H9 (cell line): ENCODE results near the gene CCR3. TPM values are rescaled to one million over a fixed set of nuclear protein-coding genes. Genes with fewer than 3 reads are reported as not detected.

Experiments
- DNase-seq: peaks from one replicate; pipeline ENCODE4 v3.0.0-alpha.2; 2017
- H2AFZ ChIP-seq: one replicate; pipeline ENCODE4 v1.6.1; 2013; ENCODE audit warnings: mild to moderate bottlenecking, low read length, control low read depth, moderate library complexity
- H2AK5ac ChIP-seq: 2 replicates; pipeline ENCODE4 v1.6.1; 2013; ENCODE audit warnings: low read length, control low read depth, mixed read lengths; ENCODE audit not compliant: insufficient read length
- H2BK120ac ChIP-seq: one replicate; pipeline ENCODE4 v1.6.1; 2013; ENCODE audit warnings: low read depth, mild to moderate bottlenecking, low read length, control low read depth, inconsistent platforms; ENCODE audit not compliant: poor library complexity, severe bottlenecking
- H2BK12ac ChIP-seq: 2 replicates; pipeline ENCODE4 v1.6.1; 2013; ENCODE audit warnings: low read length, control low read depth, mixed read lengths, low read depth; ENCODE audit not compliant: insufficient read length
- H2BK15ac ChIP-seq: 2 replicates; pipeline ENCODE4 v1.6.1; 2013; ENCODE audit warnings: low read depth, low read length, control low read depth
- H2BK20ac ChIP-seq: one replicate; pipeline ENCODE4 v1.6.1; 2013; ENCODE audit warnings: low read depth, mild to moderate bottlenecking, low read length, control low read depth, inconsistent platforms; ENCODE audit not compliant: poor library complexity, severe bottlenecking
- H2BK5ac ChIP-seq: 2 replicates; pipeline ENCODE4 v1.6.1; 2013; ENCODE audit warnings: low read length, control low read depth, mixed read lengths; ENCODE audit not compliant: insufficient read length
- H3K14ac ChIP-seq: 2 replicates; pipeline ENCODE4 v1.6.1; 2013; ENCODE audit warnings: low read length, control low read depth; ENCODE audit not compliant: insufficient read depth
- H3K18ac ChIP-seq: 2 replicates; pipeline ENCODE4 v1.6.1; 2013; ENCODE audit warnings: low read depth, mild to moderate bottlenecking, mixed read lengths, low read length, control low read depth; ENCODE audit not compliant: insufficient read length
- H3K23ac ChIP-seq: 2 replicates; pipeline ENCODE4 v1.6.1; 2013; ENCODE audit warnings: low read length, control low read depth, mixed read lengths, low read depth; ENCODE audit not compliant: insufficient read length
- H3K23me2 ChIP-seq: 2 replicates; pipeline ENCODE4 v1.6.1; 2013; ENCODE audit warnings: low read depth, mild to moderate bottlenecking, mixed read lengths, low read length, control low read depth; ENCODE audit not compliant: insufficient read length, poor library complexity, severe bottlenecking
- H3K27ac ChIP-seq: 2 replicates; pipeline ENCODE4 v1.5.1; 2013; ENCODE audit warnings: low read length, control low read depth, mixed read lengths, low read depth; ENCODE audit not compliant: insufficient read length
- H3K27me3 ChIP-seq: 2 replicates; pipeline ENCODE4 v1.6.1; 2013; ENCODE audit warnings: low read length, control low read depth, inconsistent platforms; ENCODE audit not compliant: insufficient read depth
- H3K4ac ChIP-seq: 2 replicates; pipeline ENCODE4 v1.6.1; 2013; ENCODE audit warnings: low read depth, mild to moderate bottlenecking, control low read depth, inconsistent platforms, low read length, moderate library complexity
- H3K4me1 ChIP-seq: 2 replicates; pipeline ENCODE4 v1.6.1; 2013; ENCODE audit warnings: low read length, control low read depth, inconsistent platforms; ENCODE audit not compliant: insufficient read depth
- H3K4me2 ChIP-seq: 2 replicates; pipeline ENCODE4 v1.6.1; 2013; ENCODE audit warnings: low read length, control low read depth, mixed read lengths; ENCODE audit not compliant: insufficient read length, insufficient read depth
- H3K56ac ChIP-seq: 2 replicates; pipeline ENCODE4 v1.6.1; 2013; ENCODE audit warnings: low read depth, mild to moderate bottlenecking, mixed read lengths, low read length, control low read depth; ENCODE audit not compliant: insufficient read length
- H3K79me1 ChIP-seq: 2 replicates; pipeline ENCODE4 v1.6.1; 2013; ENCODE audit warnings: low read depth, mild to moderate bottlenecking, moderate library complexity, low read length, control low read depth, inconsistent platforms; ENCODE audit not compliant: insufficient read depth, poor library complexity, severe bottlenecking
- H3K79me2 ChIP-seq: 2 replicates; pipeline ENCODE4 v1.6.1; 2013; ENCODE audit warnings: low read length, control low read depth, inconsistent platforms; ENCODE audit not compliant: insufficient read depth
- H3K9ac ChIP-seq: 2 replicates; pipeline ENCODE4 v1.6.1; 2013; ENCODE audit warnings: low read length, control low read depth, mixed read lengths; ENCODE audit not compliant: insufficient read length; ENCODE audit errors: extremely low read depth
- H3K9me3 ChIP-seq: one replicate; pipeline ENCODE4 v1.6.1; 2013; ENCODE audit warnings: low read depth, low read length, inconsistent platforms; ENCODE audit not compliant: control insufficient read depth
- H3T11ph ChIP-seq: one replicate; pipeline ENCODE4 v1.6.1; 2013; ENCODE audit warnings: mild to moderate bottlenecking, low read length, control low read depth, inconsistent platforms
- H4K20me1 ChIP-seq: one replicate; pipeline ENCODE4 v1.6.1; 2013; ENCODE audit not compliant: control insufficient read depth, insufficient read length, insufficient read depth
- H4K5ac ChIP-seq: 2 replicates; pipeline ENCODE4 v1.6.1; 2013; ENCODE audit warnings: low read depth, mild to moderate bottlenecking, mixed read lengths, low read length, control low read depth; ENCODE audit not compliant: insufficient read length
- H4K8ac ChIP-seq: replicated peaks from 2 replicates; pipeline ENCODE4 v1.6.1; 2013; ENCODE audit warnings: low read length, control low read depth, mixed read lengths, low read depth; ENCODE audit not compliant: insufficient read length
- H4K91ac ChIP-seq: 2 replicates; pipeline ENCODE4 v1.6.1; 2013; ENCODE audit warnings: low read depth, mild to moderate bottlenecking, moderate library complexity, mixed read lengths, low read length, control low read depth; ENCODE audit not compliant: insufficient read length
- H3K27ac Mint-ChIP-seq, 3 experiments: 2 replicates in 2 of 3; 3 replicates in 1 of 3; pipeline ENCODE4 v1.8.0; 2020 to 2021; ENCODE audit warnings: mixed read lengths in 3 of 3, mild to moderate bottlenecking in 1 of 3, moderate library complexity in 1 of 3
- H3K27me3 Mint-ChIP-seq: 2 replicates; pipeline ENCODE4 v1.8.0; 2021; ENCODE audit warnings: low read depth, mild to moderate bottlenecking, moderate library complexity, mixed read lengths
- H3K36me3 Mint-ChIP-seq, 3 experiments: 2 replicates in 2 of 3; 3 replicates in 1 of 3; pipeline ENCODE4 v1.8.0; 2020 to 2021; ENCODE audit warnings: low read depth in 3 of 3, mixed read lengths in 3 of 3; ENCODE audit not compliant: insufficient read depth in 1 of 3
- H3K4me1 Mint-ChIP-seq, 2 experiments: 2 replicates each; pipeline ENCODE4 v1.8.0; 2020; ENCODE audit warnings: mixed read lengths in 2 of 2
- H3K4me3 Mint-ChIP-seq, 2 experiments: 2 replicates in 1 of 2; 3 replicates in 1 of 2; pipeline ENCODE4 v1.8.0; 2020 to 2021; ENCODE audit warnings: mild to moderate bottlenecking in 2 of 2, mixed read lengths in 2 of 2, moderate library complexity in 1 of 2
- H3K9me3 Mint-ChIP-seq, 2 experiments: 2 replicates in 1 of 2; 3 replicates in 1 of 2; pipeline ENCODE4 v1.8.0; 2020; ENCODE audit warnings: mild to moderate bottlenecking in 2 of 2, mixed read lengths in 2 of 2, moderate library complexity in 1 of 2
- CTCF ChIP-seq: fragments of 200-600 bp; sonication (generic); conservative IDR thresholded peaks from 3 replicates; pipeline ENCODE4 v1.8.0; 2021; ENCODE audit warnings: antibody characterized with exemption, mild to moderate bottlenecking
- WGBS: extraction: QIAGEN DNeasy Blood & Tissue Kit; methylation state at CpG from one replicate; pipeline ENCODE4 v1.1.7; 2013; ENCODE audit warnings: missing lambda C conversion rate, low lambda C conversion rate, mixed read lengths; ENCODE audit not compliant: insufficient read length; ENCODE audit errors: extremely low coverage; 5-methylcytosine and 5-hydroxymethylcytosine counted together
- total RNA-seq: library from RNA; stranded (reverse); gene quantifications from 2 replicates; pipeline ENCODE4 v1.2.1, GENCODE V29; 2021

The CCR3 gene
- total RNA-seq, 1 experiment from 2014 or later, result not detected

GRCh38 chr3:46196261-46196957 is 45.9 kb upstream of the CCR3 start:
- Mint-ChIP-seq H3K36me3 (peaks cover 0 to 17% (median 2%) of the 10 kb centered on the region in 3 experiments; a peak in 4 of 7 replicates), H3K27me3 (peaks cover 2% of the 10 kb centered on the region; the same call in 1 of the 2 replicates), H3K27ac (no peak overlapping the region), H3K9me3 (peaks cover 17 to 26% of the 10 kb centered on the region in 2 experiments), H3K4me1 (no peaks in the 10 kb centered on the region), H3K4me3 (no peak overlapping the region)
- Histone ChIP-seq H4K5ac (no peak overlapping the region), H2BK20ac (no peak overlapping the region), H3K27ac (no peak overlapping the region), H3K79me1 (no peaks in the 10 kb centered on the region), H3K18ac (no peak overlapping the region), H2AFZ (no peak overlapping the region), H3K9me3 (no peaks in the 10 kb centered on the region), H3K4ac (no peak overlapping the region), H2AK5ac (no peak overlapping the region), H3K56ac (no peak overlapping the region), H2BK120ac (no peak overlapping the region), H3K79me2 (no peaks in the 10 kb centered on the region), H3K4me1 (no peaks in the 10 kb centered on the region), H3K4me2 (no peak overlapping the region), H4K91ac (no peak overlapping the region), H3K9ac (no peak overlapping the region), H3K23ac (no peak overlapping the region), H3T11ph (no peak overlapping the region), H2BK5ac (no peak overlapping the region), H3K27me3 (no peaks in the 10 kb centered on the region; the same call in 1 of the 2 replicates), H3K23me2 (no peaks in the 10 kb centered on the region), H4K20me1 (no peaks in the 10 kb centered on the region), H2BK12ac (no peak overlapping the region), H2BK15ac (no peak overlapping the region), H3K14ac (no peak overlapping the region), H4K8ac (no peak overlapping the region)
- TF ChIP-seq CTCF, result no peak
- no CpG with 5 or more reads among the region's 7 CpGs for WGBS
- DNase-seq, result no peak
